Karpas-422 (cell line): Measurements from ENCODE around the gene AGRN. TPM values are rescaled to one million over a fixed set of nuclear protein-coding genes. Genes with fewer than 3 reads are reported as not detected.
"Not testable (repeated sequence)": the region's sequence is repeated elsewhere in the genome, so short reads cannot be mapped to it uniquely, and the experiment has no call there.

Experiments used
- DNase-seq: peaks from one replicate; pipeline ENCODE4 v3.0.0-alpha.2; 2015
- H2AFZ ChIP-seq: fragments of 200-600 bp; sonication (generic); 2 replicates; pipeline ENCODE4 v1.6.1; 2014; ENCODE audit warnings: antibody characterized with exemption, low read length, mixed read lengths
- H3K27ac ChIP-seq: fragments of 200-600 bp; sonication (generic); 2 replicates; pipeline ENCODE4 v1.5.1; 2014; ENCODE audit warnings: mild to moderate bottlenecking, low read length, moderate library complexity
- H3K27me3 ChIP-seq: fragments of 200-600 bp; sonication (generic); 2 replicates; pipeline ENCODE4 v1.6.1; 2014; ENCODE audit warnings: low read length, mixed read lengths
- H3K36me3 ChIP-seq: fragments of 200-600 bp; sonication (generic); 2 replicates; pipeline ENCODE4 v1.6.1; 2014; ENCODE audit warnings: low read length, mixed read lengths; ENCODE audit not compliant: insufficient read depth
- H3K4me1 ChIP-seq: fragments of 200-600 bp; sonication (generic); 2 replicates; pipeline ENCODE4 v1.6.1; 2014; ENCODE audit warnings: mild to moderate bottlenecking, low read length, mixed read lengths
- H3K4me2 ChIP-seq: fragments of 200-600 bp; sonication (generic); 2 replicates; pipeline ENCODE4 v1.6.1; 2014; ENCODE audit warnings: low read length, low read depth, mild to moderate bottlenecking; ENCODE audit not compliant: poor library complexity, severe bottlenecking
- H3K4me3 ChIP-seq: fragments of 200-600 bp; sonication (generic); 2 replicates; pipeline ENCODE4 v1.5.1; 2014; ENCODE audit warnings: mild to moderate bottlenecking, antibody characterized with exemption, low read length, mixed read lengths
- H3K79me2 ChIP-seq: fragments of 200-600 bp; sonication (generic); 2 replicates; pipeline ENCODE4 v1.6.1; 2014; ENCODE audit warnings: mild to moderate bottlenecking, low read length, mixed read lengths
- H3K9ac ChIP-seq: fragments of 200-600 bp; sonication (generic); 2 replicates; pipeline ENCODE4 v1.6.0; 2014; ENCODE audit warnings: low read length
- H3K9me2 ChIP-seq: fragments of 200-600 bp; sonication (generic), shearing (Covaris generic); replicated peaks from 2 replicates; pipeline ENCODE4 v1.6.0; 2014; ENCODE audit warnings: mild to moderate bottlenecking, low read length, moderate library complexity; ENCODE audit not compliant: insufficient read depth
- H3K9me3 ChIP-seq: fragments of 300-700, 200-600 bp; sonication (generic); 2 replicates; pipeline ENCODE4 v1.6.1; 2014; ENCODE audit warnings: low read length, mixed read lengths
- H4K20me1 ChIP-seq: fragments of 200-600 bp; sonication (generic); 2 replicates; pipeline ENCODE4 v1.6.1; 2014; ENCODE audit warnings: mild to moderate bottlenecking, antibody characterized with exemption, low read length, low read depth; ENCODE audit not compliant: insufficient read depth
- total RNA-seq: library from RNA; depleted of rRNA; stranded (reverse); fragments of >200 nt; shearing (Covaris generic); gene quantifications from 2 replicates; pipeline ENCODE4 v1.2.3, GENCODE V29; 2014; ENCODE audit warnings: low replicate concordance

Gene AGRN
- total RNA-seq, 1 experiment from 2014 or later = 2.4 TPM

- Histone ChIP-seq H2AFZ (no peak overlapping the region), H3K4me2 (no peak overlapping the region), H3K27me3 (no peaks in the 10 kb centered on the region), H3K27ac (no peak overlapping the region), H3K4me3 (no peak overlapping the region), H3K36me3 (no peaks in the 10 kb centered on the region), H3K4me1 (no peaks in the 10 kb centered on the region), H3K9ac (no peak overlapping the region), H3K9me3 (no peaks in the 10 kb centered on the region), H4K20me1 (0 out of 2 replicates have a peak, but pooled peaks cover 4% of the 10 kb centered on the region), H3K9me2 (no peaks in the 10 kb centered on the region), H3K79me2 (no peaks in the 10 kb centered on the region)
- no peak for DNase-seq
Measured at GRCh38 chr1:1052003-1052840, 32.3 kb downstream of the AGRN start.

GRCh38 chr1:1053022-1053421, 33.1 kb downstream of the AGRN start:
- no peak overlapping the region for H3K4me2 ChIP-seq
- no peaks in the 10 kb centered on the region for H3K27me3 ChIP-seq
- no peak for DNase-seq
- H3K9me2 ChIP-seq = no peaks in the 10 kb centered on the region
- no peaks in the 10 kb centered on the region; the same call in 1 of the 2 replicates for H3K4me1 ChIP-seq
- H2AFZ ChIP-seq = no peak overlapping the region
- H3K27ac ChIP-seq = no peak overlapping the region
- H4K20me1 ChIP-seq = 0 out of 2 replicates have a peak, but pooled peaks cover 4% of the 10 kb centered on the region
- H3K4me3 ChIP-seq = no peak overlapping the region
- no peaks in the 10 kb centered on the region for H3K36me3 ChIP-seq
- no peaks in the 10 kb centered on the region for H3K79me2 ChIP-seq
- H3K9me3 ChIP-seq = no peaks in the 10 kb centered on the region
- no peak overlapping the region for H3K9ac ChIP-seq

GRCh38 chr1:1053682-1054081, 33.8 kb downstream of the AGRN start:
- Histone ChIP-seq H3K4me1 (peaks cover 1% of the 10 kb centered on the region), H3K79me2 (no peaks in the 10 kb centered on the region), H3K4me2 (no peak overlapping the region), H3K9me3 (no peaks in the 10 kb centered on the region), H3K9me2 (no peaks in the 10 kb centered on the region), H3K4me3 (no peak overlapping the region), H3K27me3 (no peaks in the 10 kb centered on the region), H3K27ac (no peak overlapping the region), H3K9ac (no peak overlapping the region), H4K20me1 (peaks cover 5% of the 10 kb centered on the region; the same call in 1 of the 2 replicates), H2AFZ (no peak overlapping the region), H3K36me3 (no peaks in the 10 kb centered on the region)
- no peak for DNase-seq

- no peaks in the 10 kb centered on the region for H3K9me2 ChIP-seq
- peaks cover 6% of the 10 kb centered on the region for H3K4me1 ChIP-seq
- no peak for DNase-seq
- no peaks in the 10 kb centered on the region for H3K9me3 ChIP-seq
- no peak overlapping the region for H3K27ac ChIP-seq
- no peaks in the 10 kb centered on the region for H3K36me3 ChIP-seq
- peaks cover 9% of the 10 kb centered on the region; the same call in 1 of the 2 replicates for H4K20me1 ChIP-seq
- H3K9ac ChIP-seq = no peak overlapping the region
- H3K27me3 ChIP-seq = no peaks in the 10 kb centered on the region
- no peak overlapping the region for H2AFZ ChIP-seq
- H3K4me3 ChIP-seq = no peak overlapping the region
- no peak overlapping the region for H3K4me2 ChIP-seq
- H3K79me2 ChIP-seq = no peaks in the 10 kb centered on the region
Measured at GRCh38 chr1:1054099-1054700, 34.3 kb downstream of the AGRN start.

GRCh38 chr1:1054971-1055370, 35.1 kb downstream of the AGRN start:
- no peaks in the 10 kb centered on the region for H3K27me3 ChIP-seq
- H2AFZ ChIP-seq = no peak overlapping the region
- H3K9me3 ChIP-seq = no peaks in the 10 kb centered on the region
- H3K9ac ChIP-seq = no peak overlapping the region
- H3K27ac ChIP-seq = no peak overlapping the region
- no peaks in the 10 kb centered on the region for H3K9me2 ChIP-seq
- H3K36me3 ChIP-seq = no peaks in the 10 kb centered on the region
- peaks cover 9% of the 10 kb centered on the region; the same call in 1 of the 2 replicates for H4K20me1 ChIP-seq
- no peaks in the 10 kb centered on the region for H3K79me2 ChIP-seq
- no peak for DNase-seq
- peaks cover 10% of the 10 kb centered on the region for H3K4me1 ChIP-seq
- H3K4me3 ChIP-seq = no peak overlapping the region
- no peak overlapping the region for H3K4me2 ChIP-seq

GRCh38 chr1:1055841-1056736, 36.2 kb downstream of the AGRN start:
- no peaks in the 10 kb centered on the region for H3K9me3 ChIP-seq
- H3K36me3 ChIP-seq = no peaks in the 10 kb centered on the region
- H3K9me2 ChIP-seq = no peaks in the 10 kb centered on the region
- no peak overlapping the region for H3K9ac ChIP-seq
- no peaks in the 10 kb centered on the region for H3K79me2 ChIP-seq
- H3K4me3 ChIP-seq = no peak overlapping the region
- peaks cover 9% of the 10 kb centered on the region; the same call in 1 of the 2 replicates for H4K20me1 ChIP-seq
- peaks cover 10% of the 10 kb centered on the region for H3K4me1 ChIP-seq
- H2AFZ ChIP-seq = no peak overlapping the region
- H3K27me3 ChIP-seq = no peaks in the 10 kb centered on the region
- H3K4me2 ChIP-seq = no peak overlapping the region
- no peak for DNase-seq
- no peak overlapping the region for H3K27ac ChIP-seq

GRCh38 chr1:1057769-1058087, 37.8 kb downstream of the AGRN start:
- not testable (repeated sequence) for H2AFZ ChIP-seq, H3K9ac ChIP-seq, H3K4me1 ChIP-seq, H4K20me1 ChIP-seq, H3K9me2 ChIP-seq, H3K27ac ChIP-seq, H3K36me3 ChIP-seq, H3K4me3 ChIP-seq, H3K79me2 ChIP-seq, H3K9me3 ChIP-seq, H3K27me3 ChIP-seq, H3K4me2 ChIP-seq, DNase-seq
